Activated T-helper 1 cell treated with anti-CD3 and anti-CD28 coated beads, Interleukin-12 subunit alpha, Interleukin-12 subunit beta, Interleukin-2, Interleukin-4 antibody, amounts not matched to agents 30 ng/mL and 10 ng/mL and 1 ng/mL, durations not matched to agents 14 hours and 24 hours and 36 hours (primary cell): ENCODE data around the gene SLC43A3. TPM values are rescaled to one million over a fixed set of nuclear protein-coding genes. Genes with fewer than 3 reads are reported as not detected.

Source experiments
- DNase-seq: peaks from one replicate; pipeline ENCODE4 v3.0.0; 2021; ENCODE audit warnings: low spot score
- H3K27ac Mint-ChIP-seq: one replicate; pipeline ENCODE4 v1.8.0; 2021; ENCODE audit warnings: mild to moderate bottlenecking, mixed read lengths
- H3K27me3 Mint-ChIP-seq: one replicate; pipeline ENCODE4 v1.8.0; 2022; ENCODE audit warnings: mild to moderate bottlenecking, moderate library complexity, mixed read lengths; ENCODE audit not compliant: insufficient read depth
- H3K36me3 Mint-ChIP-seq: one replicate; pipeline ENCODE4 v1.8.0; 2021; ENCODE audit warnings: low read depth, mixed read lengths
- H3K4me1 Mint-ChIP-seq: one replicate; pipeline ENCODE4 v1.8.0; 2021; ENCODE audit warnings: low read depth, mixed read lengths
- H3K4me3 Mint-ChIP-seq: one replicate; pipeline ENCODE4 v1.8.0; 2021; ENCODE audit warnings: mild to moderate bottlenecking, moderate library complexity, mixed read lengths
- H3K9me3 Mint-ChIP-seq: one replicate; pipeline ENCODE4 v1.8.0; 2021; ENCODE audit warnings: mixed read lengths
- intact Hi-C: fragments of 100-400 bp; cut with micrococcal nuclease; formaldehyde crosslinking; loops from one replicate; pipeline ENCODE4 v1.15.1; 2024
- total RNA-seq: library from RNA; stranded (reverse); gene quantifications from 2 replicates; pipeline ENCODE4 v1.2.3, GENCODE V29; 2022

SLC43A3 gene
- total RNA-seq, 1 donor from 2014 or later = 184 TPM

- H3K27ac Mint-ChIP-seq = no peak overlapping the region
- H3K27me3 Mint-ChIP-seq = peaks cover 3% of the 10 kb centered on the region
- no peaks in the 10 kb centered on the region for H3K4me1 Mint-ChIP-seq
- no peak overlapping the region for H3K4me3 Mint-ChIP-seq
- no peaks in the 10 kb centered on the region for H3K9me3 Mint-ChIP-seq
- intact Hi-C loops = no loop called here
- no peaks in the 10 kb centered on the region for H3K36me3 Mint-ChIP-seq
- no peak for DNase-seq
Measured at GRCh38 chr11:57392066-57392762, 34.7 kb downstream of the SLC43A3 start.

GRCh38 chr11:57391539-57391938 is 35.4 kb downstream of the SLC43A3 start:
- intact Hi-C loops = no loop called here
- Mint-ChIP-seq H3K4me1 (no peaks in the 10 kb centered on the region), H3K27me3 (peaks cover 3% of the 10 kb centered on the region), H3K9me3 (no peaks in the 10 kb centered on the region), H3K27ac (no peak overlapping the region), H3K4me3 (no peak overlapping the region), H3K36me3 (no peaks in the 10 kb centered on the region)
- no peak for DNase-seq

GRCh38 chr11:57391111-57391510 is 35.8 kb downstream of the SLC43A3 start:
- Mint-ChIP-seq H3K36me3 (no peaks in the 10 kb centered on the region), H3K27ac (no peak overlapping the region), H3K9me3 (no peaks in the 10 kb centered on the region), H3K27me3 (peaks cover 3% of the 10 kb centered on the region), H3K4me1 (no peaks in the 10 kb centered on the region), H3K4me3 (no peak overlapping the region)
- no peak for DNase-seq
- intact Hi-C loops = no loop called here

GRCh38 chr11:57390535-57390934 is 36.4 kb downstream of the SLC43A3 start, which contains the start of gene PRG2:
Gene PRG2 (minus strand): TSS chr11:57390650. CDS start chr11:57389944, 706 bp downstream.
- Mint-ChIP-seq H3K27ac (peak within 1 kb of the TSS; percentile 21), H3K36me3 (no peaks in the 10 kb centered on the region), H3K4me1 (no peaks in the 10 kb centered on the region), H3K4me3 (no peak within 1 kb of the TSS), H3K9me3 (no peaks in the 10 kb centered on the region), H3K27me3 (peaks cover 4% of the 10 kb centered on the region)
- intact Hi-C loops = no loop called here
- no peak for DNase-seq

- H3K4me3 Mint-ChIP-seq = no peak overlapping the region
- intact Hi-C loops = no loop called here
- no peaks in the 10 kb centered on the region for H3K36me3 Mint-ChIP-seq
- H3K9me3 Mint-ChIP-seq = no peaks in the 10 kb centered on the region
- DNase-seq = no peak
- no peak overlapping the region for H3K27ac Mint-ChIP-seq
- no peaks in the 10 kb centered on the region for H3K4me1 Mint-ChIP-seq
- H3K27me3 Mint-ChIP-seq = peaks cover 7% of the 10 kb centered on the region
Measured at GRCh38 chr11:57387289-57388030, 39.5 kb downstream of the SLC43A3 start.

- no peaks in the 10 kb centered on the region for H3K4me1 Mint-ChIP-seq
- intact Hi-C loops = no loop called here
- H3K36me3 Mint-ChIP-seq = no peaks in the 10 kb centered on the region
- no peak overlapping the region for H3K27ac Mint-ChIP-seq
- H3K4me3 Mint-ChIP-seq = no peak overlapping the region
- DNase-seq = no peak
- no peaks in the 10 kb centered on the region for H3K9me3 Mint-ChIP-seq
- peaks cover 7% of the 10 kb centered on the region for H3K27me3 Mint-ChIP-seq
Measured at GRCh38 chr11:57386178-57386940, 40.6 kb downstream of the SLC43A3 start.

GRCh38 chr11:57380975-57381374 is 45.9 kb downstream of the SLC43A3 start, which contains the start of gene PRG3:
Gene PRG3 (minus strand): TSS chr11:57381150. CDS start chr11:57380708, 442 bp downstream.
- Mint-ChIP-seq H3K27me3 (peaks cover 8% of the 10 kb centered on the region), H3K4me1 (no peaks in the 10 kb centered on the region), H3K4me3 (no peak within 1 kb of the TSS), H3K27ac (no peak within 1 kb of the TSS), H3K36me3 (no peaks in the 10 kb centered on the region), H3K9me3 (no peaks in the 10 kb centered on the region)
- intact Hi-C loops = no loop called here
- no peak for DNase-seq

- intact Hi-C loops = no loop called here
- Mint-ChIP-seq H3K9me3 (no peaks in the 10 kb centered on the region), H3K4me1 (no peaks in the 10 kb centered on the region), H3K27ac (no peak overlapping the region), H3K27me3 (peaks cover 5% of the 10 kb centered on the region), H3K36me3 (no peaks in the 10 kb centered on the region), H3K4me3 (no peak overlapping the region)
- no peak for DNase-seq
Measured at GRCh38 chr11:57379732-57380131, 47.2 kb downstream of the SLC43A3 start.

GRCh38 chr11:57378186-57378585 is 48.7 kb downstream of the SLC43A3 start:
- DNase-seq = no peak
- no peak overlapping the region for H3K4me3 Mint-ChIP-seq
- no peaks in the 10 kb centered on the region for H3K4me1 Mint-ChIP-seq
- H3K9me3 Mint-ChIP-seq = no peaks in the 10 kb centered on the region
- H3K27me3 Mint-ChIP-seq = peaks cover 5% of the 10 kb centered on the region
- intact Hi-C loops = no loop called here
- H3K27ac Mint-ChIP-seq = no peak overlapping the region
- no peaks in the 10 kb centered on the region for H3K36me3 Mint-ChIP-seq

- intact Hi-C loops = no loop called here
- no peak for DNase-seq
- H3K36me3 Mint-ChIP-seq = no peaks in the 10 kb centered on the region
Measured at GRCh38 chr11:57377107-57377506, 49.8 kb downstream of the SLC43A3 start.

GRCh38 chr11:57376095-57377090 is 50.5 kb downstream of the SLC43A3 start:
- intact Hi-C loops = no loop called here
- Mint-ChIP-seq H3K27me3 (peaks cover 7% of the 10 kb centered on the region), H3K36me3 (no peaks in the 10 kb centered on the region), H3K4me1 (no peaks in the 10 kb centered on the region), H3K9me3 (no peaks in the 10 kb centered on the region), H3K27ac (no peak overlapping the region), H3K4me3 (no peak overlapping the region)
- DNase-seq = no peak

More at GRCh38 chr11:57377107-57377506, 49.8 kb downstream of the SLC43A3 start:
- Mint-ChIP-seq H3K27me3 (peaks cover 7% of the 10 kb centered on the region), H3K9me3 (no peaks in the 10 kb centered on the region), H3K4me1 (no peaks in the 10 kb centered on the region), H3K4me3 (no peak overlapping the region), H3K27ac (no peak overlapping the region)

GRCh38 chr11:57375490-57375889 is 51.4 kb downstream of the SLC43A3 start:
- intact Hi-C loops = no loop called here

More at GRCh38 chr11:57375490-57375889, 51.4 kb downstream of the SLC43A3 start:
- H3K36me3 Mint-ChIP-seq = no peaks in the 10 kb centered on the region
- no peak overlapping the region for H3K4me3 Mint-ChIP-seq
- no peak for DNase-seq
- H3K4me1 Mint-ChIP-seq = no peaks in the 10 kb centered on the region
- peaks cover 7% of the 10 kb centered on the region for H3K27me3 Mint-ChIP-seq
- no peak overlapping the region for H3K27ac Mint-ChIP-seq
- H3K9me3 Mint-ChIP-seq = no peaks in the 10 kb centered on the region
